Stimulated activated CD8-positive, alpha-beta memory T cell treated with anti-CD3 and anti-CD28 coated beads, Interleukin-2, amount 100 ng/mL, for 48 hours (primary cell): ENCODE results near the gene ADRM1.

Experiments
- DNase-seq, 2 donors: peaks; one replicate each; pipeline ENCODE4 v3.0.0-alpha.2; 2020; ENCODE audit warnings: low read depth in 2 of 2

Gene ADRM1

DNA sequence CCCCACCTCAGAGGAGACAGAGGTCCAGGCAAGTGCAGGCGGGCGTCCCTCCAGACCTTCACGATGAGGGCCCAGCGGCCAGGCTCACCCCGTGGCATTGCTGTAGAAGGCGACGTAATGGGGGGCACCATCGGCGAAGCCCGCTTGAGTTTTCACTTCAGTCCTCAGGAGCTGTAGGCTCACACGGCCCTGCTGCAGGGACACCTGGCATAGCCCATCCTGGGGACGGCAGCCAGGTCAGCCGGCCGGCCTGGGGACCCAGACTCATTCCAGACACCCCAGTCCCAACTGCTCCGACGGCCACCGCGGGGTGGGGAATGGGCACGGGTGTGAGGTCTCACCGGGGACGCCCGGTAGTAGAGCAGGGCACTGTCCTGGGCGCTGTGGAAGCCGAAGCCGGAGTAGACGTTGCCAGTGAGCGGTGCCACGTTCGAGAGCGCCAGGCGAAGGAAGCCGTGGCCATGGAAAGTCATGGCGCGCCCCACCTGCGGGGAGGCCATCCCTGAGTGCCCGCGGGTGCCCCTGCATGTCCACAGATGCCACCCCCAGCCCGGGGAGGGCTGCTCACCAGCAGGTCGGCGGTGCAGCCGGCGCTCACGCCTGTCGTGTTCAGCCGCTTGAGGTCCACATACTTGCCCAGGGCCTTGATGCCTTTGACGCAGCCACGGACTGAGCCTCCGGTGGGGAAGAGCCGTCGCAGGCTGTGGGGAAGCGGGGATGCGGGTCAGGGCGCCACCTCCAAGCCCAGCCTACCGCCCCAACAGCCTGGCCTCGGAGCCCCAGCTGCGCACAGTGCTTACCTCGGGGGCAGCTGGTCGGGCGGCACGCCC is 9.2 kb downstream of the ADRM1 start:
- no peak for DNase-seq

DNA sequence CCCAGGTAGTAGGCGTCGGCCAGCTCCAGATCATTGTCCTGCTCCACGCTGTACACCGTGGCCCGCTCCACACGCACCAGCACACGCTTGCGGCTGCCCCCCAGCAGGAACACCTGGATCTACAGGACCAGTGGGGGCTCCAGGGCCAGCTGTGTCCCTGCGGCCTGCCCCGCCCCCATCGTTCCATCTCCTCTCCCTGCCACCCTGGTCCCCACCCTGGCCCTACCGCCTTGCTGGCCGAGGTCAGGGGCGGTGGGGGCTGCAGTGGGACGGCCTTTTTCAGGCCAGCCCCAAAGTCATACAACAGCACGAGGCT is 9.8 kb downstream of the ADRM1 start:
- no peak for DNase-seq

DNA sequence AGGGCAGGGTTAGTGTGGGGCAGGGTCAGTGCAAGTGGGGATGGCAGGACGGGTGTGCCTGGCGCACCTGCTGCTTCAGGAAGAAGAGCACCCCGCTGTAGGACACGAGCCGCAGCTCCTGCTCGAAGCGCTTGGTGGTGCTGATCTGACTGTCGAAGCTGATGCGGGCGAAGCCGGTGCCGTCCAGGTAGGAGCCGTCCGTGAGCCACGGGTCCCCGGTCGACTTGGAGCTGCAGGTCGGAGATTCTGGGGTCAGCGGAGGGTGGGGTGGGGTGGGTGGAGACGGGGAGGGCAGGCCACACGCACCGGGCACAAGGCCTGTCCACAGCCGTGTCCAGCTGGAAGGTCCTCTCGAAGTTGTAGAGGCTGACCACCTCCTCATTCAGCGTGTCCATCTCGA is 10.2 kb downstream of the ADRM1 start:
- DNase-seq = no peak

DNA sequence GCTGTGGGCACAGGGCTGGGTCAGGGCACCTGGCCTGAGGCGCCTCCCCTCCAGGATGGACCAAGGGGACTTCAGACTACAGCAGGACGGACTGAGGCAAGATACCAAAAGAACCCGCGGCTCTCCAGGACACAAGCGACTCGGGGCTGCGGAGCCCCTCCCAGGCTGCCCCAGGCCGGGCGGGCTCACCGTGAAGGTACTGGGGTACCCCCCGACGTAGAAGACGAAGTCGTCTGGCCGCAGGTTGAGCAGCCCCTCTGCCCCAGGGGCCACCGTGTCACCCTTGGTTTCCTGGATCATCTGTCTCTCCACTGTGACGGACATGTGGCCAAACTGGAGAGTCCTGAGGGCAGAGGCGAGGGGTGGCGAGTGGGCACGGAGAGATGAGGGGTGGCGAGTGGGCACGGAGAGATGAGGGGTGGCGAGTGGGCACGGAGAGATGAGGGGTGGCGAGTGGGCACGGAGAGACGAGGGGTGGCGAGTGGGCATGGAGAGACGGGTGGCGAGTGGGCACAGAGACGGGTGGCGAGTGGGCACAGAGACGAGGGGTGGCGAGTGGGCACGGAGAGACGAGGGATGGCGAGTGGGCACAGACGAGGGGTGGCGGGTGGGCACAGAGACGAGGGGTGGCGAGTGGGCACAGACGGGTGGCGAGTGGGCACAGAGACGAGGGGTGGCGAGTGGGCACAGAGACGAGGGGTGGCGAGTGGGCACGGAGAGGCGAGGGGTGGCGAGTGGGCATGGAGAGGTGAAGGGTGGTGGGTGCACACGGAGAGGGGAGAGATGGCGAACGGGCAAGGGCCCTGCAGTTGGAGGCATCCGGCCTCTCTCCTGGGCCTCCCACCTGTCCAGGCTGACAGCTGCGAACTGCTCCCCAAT is 10.9 kb downstream of the ADRM1 start:
- DNase-seq = no peak

DNA sequence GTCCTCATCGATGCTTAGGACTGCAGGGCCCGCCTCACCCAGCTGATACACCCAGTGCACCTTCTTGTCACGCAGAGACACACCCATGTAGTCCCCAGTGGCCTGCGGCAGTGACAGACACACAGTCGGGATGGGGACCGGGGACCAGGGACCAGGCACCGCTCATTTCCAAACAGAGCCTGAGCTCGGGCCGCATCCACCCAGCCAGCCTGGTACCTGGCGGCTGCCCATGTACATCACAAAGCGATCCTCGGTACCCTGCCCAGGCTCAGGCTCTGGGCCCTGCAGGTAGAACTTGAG is 11.5 kb downstream of the ADRM1 start:
- DNase-seq = no peak

DNA sequence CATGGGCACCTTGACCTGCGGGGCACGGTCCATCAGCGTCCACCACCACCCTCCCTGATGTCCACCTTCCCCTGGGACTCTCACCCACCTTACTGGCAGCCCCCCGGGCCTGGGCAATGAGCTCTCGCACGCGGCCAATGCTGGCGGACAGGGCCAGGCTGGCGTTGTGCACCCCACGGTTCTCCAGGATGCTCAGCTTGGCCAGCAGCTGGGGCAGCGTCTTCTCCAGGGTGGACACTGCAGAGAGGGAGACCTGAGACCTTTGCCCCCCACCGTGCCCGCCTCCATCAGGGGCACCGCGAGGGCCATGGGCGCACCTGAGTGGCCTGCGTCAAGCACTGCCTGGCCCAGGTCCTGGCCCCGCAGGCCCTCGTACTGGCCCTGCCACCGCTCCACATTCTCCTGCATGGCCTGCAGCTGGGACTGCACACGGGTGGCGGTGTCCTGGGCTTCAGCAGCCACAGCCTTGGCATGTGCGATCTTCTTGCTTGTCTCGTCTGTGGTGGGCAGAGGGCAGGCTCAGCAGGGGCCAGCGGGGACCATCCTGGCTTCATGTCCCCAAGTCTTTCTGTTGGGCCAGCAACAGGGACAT is 12.0 kb downstream of the ADRM1 start:
- DNase-seq = no peak

DNA sequence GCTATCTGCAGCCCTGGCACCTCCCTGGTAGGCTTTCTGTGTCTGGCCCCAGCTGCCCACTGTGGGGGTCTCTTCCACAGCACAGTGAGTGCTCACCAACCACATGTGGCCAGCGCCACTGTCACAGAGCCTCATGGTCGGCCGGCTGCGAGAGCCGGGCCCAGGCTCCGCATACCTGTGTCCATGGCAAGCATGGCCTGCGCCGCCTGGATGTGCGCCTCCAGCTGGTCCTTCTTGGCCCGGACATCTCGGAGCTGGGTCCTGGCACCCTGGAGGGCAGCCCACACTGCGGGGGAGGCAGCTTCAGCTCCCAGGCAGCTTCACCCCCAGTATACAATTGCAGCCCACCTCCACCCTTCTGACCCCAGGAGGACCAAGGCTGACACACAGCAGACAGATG is 13.0 kb downstream of the ADRM1 start:
- DNase-seq = no peak

- DNase-seq = no peak
Measured at GRCh38 chr20:62316331-62317166, 13.8 kb downstream of the ADRM1 start.

- DNase-seq = no peak
Measured at GRCh38 chr20:62317167-62317655, 14.4 kb downstream of the ADRM1 start.

- no peak for DNase-seq
Measured at GRCh38 chr20:62318400-62319345, 15.9 kb downstream of the ADRM1 start.

DNA sequence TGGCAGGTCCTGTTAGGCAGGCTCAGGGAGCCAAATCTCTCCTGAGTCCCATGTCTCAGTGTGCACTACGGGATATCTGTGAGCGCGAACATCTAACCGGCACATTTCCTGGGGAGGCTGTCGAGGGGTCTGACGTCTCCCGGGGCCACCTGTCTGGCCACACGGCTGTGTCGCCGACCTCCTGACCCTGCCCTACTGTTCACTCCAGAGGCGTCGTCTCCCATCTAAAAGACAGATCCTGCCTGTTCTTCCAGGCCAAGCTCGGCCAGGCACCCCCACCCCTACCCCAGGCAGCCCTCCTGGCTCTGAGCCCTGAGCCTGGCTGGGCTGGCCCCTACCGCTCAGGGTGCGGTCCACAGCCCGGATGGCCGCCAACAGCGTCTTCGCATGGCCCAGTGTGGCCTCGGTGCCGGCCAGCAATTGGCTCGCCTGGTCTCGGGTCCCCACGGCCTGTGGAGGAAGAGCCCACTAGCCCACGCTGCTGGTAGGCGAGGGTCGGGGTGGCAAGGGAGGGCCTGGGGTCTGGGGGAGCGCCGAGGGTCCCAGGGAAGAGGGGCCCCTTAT is 16.6 kb downstream of the ADRM1 start:
- DNase-seq = no peak

DNA sequence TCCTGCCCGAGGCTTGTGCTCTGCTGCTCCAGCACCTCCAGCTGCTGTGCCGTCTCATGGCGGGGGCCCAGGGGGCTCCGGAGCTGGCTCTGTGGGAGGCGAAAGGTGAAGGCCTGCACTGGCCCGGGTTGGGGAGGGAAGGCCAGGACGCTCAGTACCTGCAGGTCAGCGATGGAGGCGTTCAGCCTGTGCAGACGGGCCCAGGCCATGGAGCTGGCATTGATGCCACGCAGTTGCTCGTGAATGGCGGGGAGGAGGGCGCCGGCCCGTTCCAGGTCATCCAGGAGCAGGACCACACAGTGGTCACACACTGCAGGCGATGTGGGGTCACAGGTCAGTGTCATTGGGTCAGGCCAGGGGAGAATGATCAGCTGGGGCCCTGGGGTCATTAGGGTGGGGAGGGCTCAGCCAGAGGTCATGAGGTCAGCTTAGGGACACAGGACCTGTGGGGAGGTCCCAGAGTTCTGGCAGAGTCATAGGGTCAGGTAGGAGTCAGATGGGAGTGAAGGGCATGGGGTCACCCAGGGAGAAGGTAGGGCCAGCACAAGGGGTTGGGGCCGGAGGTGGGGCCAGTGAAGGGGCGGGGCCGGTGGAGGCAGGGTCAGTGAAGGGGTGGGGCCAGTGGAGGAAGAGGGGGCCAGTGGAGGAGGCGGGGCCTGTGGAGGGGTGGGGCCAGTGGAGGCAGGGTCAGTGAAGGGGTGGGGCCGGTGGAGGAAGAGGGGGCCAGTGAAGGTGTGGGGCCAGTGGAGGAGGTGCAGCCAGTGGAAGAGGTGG is 18.0 kb downstream of the ADRM1 start:
- peak in 1 of 2 donors; percentile 34 for DNase-seq

- peak in 1 of 2 donors; percentile 31 for DNase-seq
Measured at GRCh38 chr20:62321521-62321948, 18.7 kb downstream of the ADRM1 start.

DNA sequence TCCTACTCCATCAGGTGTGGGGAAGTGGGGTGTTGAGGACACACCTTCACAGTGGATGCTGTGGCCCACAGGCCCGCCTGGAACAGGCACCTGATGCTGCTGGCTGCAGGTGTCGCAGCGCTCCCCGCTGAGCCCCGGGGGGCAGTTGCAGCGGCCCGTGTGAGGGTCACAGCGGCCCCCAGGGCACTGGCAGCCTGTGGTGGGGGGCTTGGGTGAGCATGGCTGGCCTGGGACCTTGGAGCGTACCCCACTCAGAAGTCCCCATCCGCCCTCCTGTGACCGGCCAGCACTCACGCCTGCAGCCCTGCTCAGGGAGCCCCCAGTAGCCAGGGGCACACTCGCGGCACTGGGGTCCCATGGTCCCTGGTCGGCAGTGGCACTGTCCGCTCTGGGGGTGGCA is 19.2 kb downstream of the ADRM1 start:
- no peak for DNase-seq

DNA sequence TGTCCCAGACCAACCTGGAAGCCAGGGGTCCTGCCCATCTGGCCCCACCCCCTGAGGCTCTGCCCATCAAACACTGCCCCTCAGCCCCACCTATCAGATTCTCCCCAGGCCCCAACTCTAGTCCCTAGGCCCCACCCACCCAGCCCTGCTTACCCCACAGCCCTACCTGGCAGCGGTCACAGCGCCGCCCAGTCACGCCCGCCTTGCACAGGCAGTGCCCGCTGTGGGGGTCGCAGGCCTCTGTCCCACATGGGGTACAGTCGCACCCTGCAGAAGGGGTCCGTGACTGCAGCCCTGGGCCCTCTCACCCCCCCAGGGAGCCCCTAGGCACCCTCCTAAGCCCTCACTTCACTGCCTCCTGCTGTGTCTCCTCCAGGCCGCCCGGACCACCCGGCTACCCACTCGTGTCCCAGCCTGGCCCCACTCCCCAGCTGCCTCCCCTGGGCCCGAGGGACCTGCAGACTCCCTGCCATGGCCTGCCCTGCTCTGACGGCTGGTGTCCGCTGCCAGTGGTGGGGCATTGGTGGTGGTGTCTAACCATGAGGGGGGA is 19.8 kb downstream of the ADRM1 start:
- no peak for DNase-seq

GRCh38 chr20:62323146-62323979 is 20.6 kb downstream of the ADRM1 start:
- no peak for DNase-seq

GRCh38 chr20:62323980-62324906 is 21.4 kb downstream of the ADRM1 start:
- DNase-seq = no peak
